H1 (cell line): Measurements from ENCODE around the gene MAP2K7. TPM values are rescaled to one million over a fixed set of nuclear protein-coding genes. Genes with fewer than 3 reads are reported as not detected.
A peak's percentile ranks its signal among the peaks of the same experiment; 100 is the strongest.
"Not testable (repeated sequence)": the region's sequence is repeated elsewhere in the genome, so short reads cannot be mapped to it uniquely, and the experiment has no call there.

Experiments used
- CTCF ChIA-PET: fragments of 300-600 bp; sonication (Branson Sonifier 250); formaldehyde crosslinking; loops from one replicate; lab custom pipeline; 2021; ENCODE audit not compliant: partially characterized antibody; lab: Charles Lee
- POLR2A ChIA-PET: fragments of 300-600 bp; sonication (Branson Sonifier 250); formaldehyde crosslinking; loops from one replicate; lab custom pipeline; 2021; ENCODE audit warnings: inconsistent platforms; ENCODE audit not compliant: partially characterized antibody; lab: Charles Lee
- DNase-seq, 2 experiments: peaks; one replicate each; pipeline versions ENCODE4 v3.0.0 to v3.0.0-alpha.2; 2010 to 2022; ENCODE audit warnings: low spot score in 2 of 2, low read depth in 1 of 2, mixed read lengths in 1 of 2
- FAIRE-seq: peaks from 2 replicates; lab custom pipeline; 2011; peaks lifted over from hg19 to GRCh38; lab: Jason Lieb, UNC
- H2AFZ ChIP-seq: 2 replicates; pipeline ENCODE4 v1.8.1; 2012; ENCODE audit warnings: low read length, inconsistent platforms
- H2AK5ac ChIP-seq: 2 replicates; pipeline ENCODE4 v1.6.1; 2013; ENCODE audit warnings: low read depth, low read length
- H2BK120ac ChIP-seq: replicated peaks from 2 replicates; pipeline ENCODE3; 2013; ENCODE audit warnings: low read depth, low read length, inconsistent platforms
- H2BK12ac ChIP-seq: 2 replicates; pipeline ENCODE4 v1.6.1; 2013; ENCODE audit warnings: low read depth, low read length
- H2BK15ac ChIP-seq: 2 replicates; pipeline ENCODE4 v1.6.1; 2013; ENCODE audit warnings: low read length
- H2BK20ac ChIP-seq: 2 replicates; pipeline ENCODE4 v1.6.1; 2013; ENCODE audit warnings: low read length
- H2BK5ac ChIP-seq: 2 replicates; pipeline ENCODE4 v1.6.1; 2013; ENCODE audit warnings: low read depth, low read length
- H3K14ac ChIP-seq: 2 replicates; pipeline ENCODE4 v1.6.1; 2013; ENCODE audit warnings: inconsistent platforms; ENCODE audit not compliant: insufficient read length
- H3K18ac ChIP-seq: 2 replicates; pipeline ENCODE4 v1.6.1; 2013; ENCODE audit warnings: low read length; ENCODE audit errors: extremely low read depth
- H3K23ac ChIP-seq: 2 replicates; pipeline ENCODE4 v1.6.1; 2013; ENCODE audit warnings: inconsistent platforms; ENCODE audit not compliant: insufficient read length
- H3K23me2 ChIP-seq: 2 replicates; pipeline ENCODE4 v1.6.1; 2013; ENCODE audit warnings: low read depth, low read length
- H3K27ac ChIP-seq: 2 replicates; pipeline ENCODE4 v1.6.1; 2011; ENCODE audit warnings: low read depth, low read length, inconsistent platforms
- H3K27me3 ChIP-seq, 4 experiments: replicated peaks in 1 of 4; 1 replicate in 1 of 4; 2 replicates in 3 of 4; pipeline versions ENCODE4 v1.6.1 to v1.8.1; 2011 to 2013; ENCODE audit warnings: low read length in 3 of 4, mild to moderate bottlenecking in 3 of 4, inconsistent platforms in 2 of 4, mixed read lengths in 2 of 4, moderate library complexity in 1 of 4; ENCODE audit not compliant: control insufficient read depth in 3 of 4, insufficient read depth in 3 of 4; ENCODE audit errors: extremely low read depth in 1 of 4
- H3K36me3 ChIP-seq, 4 experiments: 2 replicates each; pipeline versions ENCODE4 v1.6.1 to v1.8.1; 2011 to 2013; ENCODE audit warnings: mild to moderate bottlenecking in 4 of 4, low read length in 3 of 4, moderate library complexity in 2 of 4, control low read depth in 1 of 4, inconsistent platforms in 1 of 4; ENCODE audit not compliant: insufficient read depth in 4 of 4, control insufficient read depth in 2 of 4
- H3K4ac ChIP-seq: replicated peaks from 2 replicates; pipeline ENCODE3; 2013; ENCODE audit warnings: low read length, low read depth, mixed read lengths, inconsistent platforms; ENCODE audit not compliant: insufficient read length
- H3K4me1 ChIP-seq, 4 experiments: replicated peaks in 1 of 4; 1 replicate in 1 of 4; 2 replicates in 3 of 4; pipeline versions ENCODE4 v1.6.1 to v1.8.1; 2011 to 2013; ENCODE audit warnings: low read length in 3 of 4, inconsistent platforms in 2 of 4, mixed read lengths in 1 of 4; ENCODE audit not compliant: insufficient read depth in 4 of 4, control insufficient read depth in 3 of 4
- H3K4me2 ChIP-seq, 2 experiments: 2 replicates each; pipeline versions ENCODE4 v1.6.1 to v1.8.1; 2011 to 2013; ENCODE audit warnings: low read depth in 2 of 2, low read length in 2 of 2, control low read depth in 1 of 2, inconsistent platforms in 1 of 2, mild to moderate bottlenecking in 1 of 2; ENCODE audit not compliant: insufficient read depth in 1 of 2
- H3K4me3 ChIP-seq, 4 experiments: fragments of 200-600, 300-600 bp in 1 of 4; sonication (generic), shearing (Covaris generic), sonication (Bioruptor Twin) in 1 of 4; 2 replicates each; pipeline versions ENCODE4 v1.5.1 to v1.8.1; 2011 to 2016; ENCODE audit warnings: low read length in 4 of 4, low read depth in 3 of 4, control low read depth in 2 of 4, inconsistent platforms in 2 of 4, mild to moderate bottlenecking in 2 of 4, mixed read lengths in 1 of 4, moderate library complexity in 1 of 4; ENCODE audit not compliant: insufficient read depth in 2 of 4; ENCODE audit errors: extremely low read depth in 1 of 4
- H3K56ac ChIP-seq: replicated peaks from 2 replicates; pipeline ENCODE3; 2013; ENCODE audit warnings: low read depth, mild to moderate bottlenecking, mixed read lengths, low read length, inconsistent platforms; ENCODE audit not compliant: insufficient read length
- H3K79me1 ChIP-seq: 2 replicates; pipeline ENCODE4 v1.6.1; 2013; ENCODE audit warnings: low read depth, low read length, control low read depth
- H3K79me2 ChIP-seq, 2 experiments: 2 replicates each; pipeline versions ENCODE4 v1.6.1 to v1.8.1; 2012 to 2013; ENCODE audit warnings: low read length in 2 of 2, mild to moderate bottlenecking in 2 of 2, inconsistent platforms in 1 of 2; ENCODE audit not compliant: insufficient read depth in 2 of 2, control insufficient read depth in 1 of 2
- H3K9ac ChIP-seq, 4 experiments: replicated peaks in 1 of 4; 1 replicate in 1 of 4; 2 replicates in 3 of 4; pipeline versions ENCODE4 v1.6.1 to v1.8.1; 2011 to 2013; ENCODE audit warnings: low read depth in 3 of 4, low read length in 3 of 4, control low read depth in 2 of 4, mild to moderate bottlenecking in 2 of 4, moderate library complexity in 2 of 4, inconsistent platforms in 1 of 4; ENCODE audit errors: extremely low read depth in 1 of 4
- H3K9me3 ChIP-seq, 2 experiments: 2 replicates each; pipeline versions ENCODE4 v1.6.1 to v1.8.1; 2012 to 2013; ENCODE audit warnings: mild to moderate bottlenecking in 2 of 2, moderate library complexity in 2 of 2, control low read depth in 1 of 2, inconsistent platforms in 1 of 2, low read depth in 1 of 2, low read length in 1 of 2, mixed read lengths in 1 of 2; ENCODE audit not compliant: insufficient read depth in 2 of 2
- H4K20me1 ChIP-seq, 2 experiments: replicated peaks in 1 of 2; 2 replicates each; pipeline versions ENCODE3 to v1.8.1; 2011 to 2013; ENCODE audit warnings: inconsistent platforms in 2 of 2, low read length in 2 of 2, mild to moderate bottlenecking in 1 of 2; ENCODE audit not compliant: insufficient read depth in 2 of 2, control insufficient read depth in 1 of 2
- H4K5ac ChIP-seq: 2 replicates; pipeline ENCODE4 v1.6.1; 2013; ENCODE audit warnings: low read length, low read depth, mixed read lengths, inconsistent platforms; ENCODE audit not compliant: insufficient read length
- H4K8ac ChIP-seq: 2 replicates; pipeline ENCODE4 v1.8.0; 2013; ENCODE audit warnings: mild to moderate bottlenecking, moderate library complexity, low read length, inconsistent platforms; ENCODE audit not compliant: insufficient read depth; ENCODE audit errors: extremely low read depth
- H4K91ac ChIP-seq: replicated peaks from 2 replicates; pipeline ENCODE3; 2013; ENCODE audit warnings: low read length, mixed read lengths, inconsistent platforms; ENCODE audit not compliant: insufficient read length
- CEBPB ChIP-seq: IDR thresholded peaks from 2 replicates; pipeline ENCODE4 v1.6.1; 2012; ENCODE audit warnings: low read depth, low read length
- JUND ChIP-seq: IDR thresholded peaks from 2 replicates; pipeline ENCODE4 v1.6.1; 2011; ENCODE audit warnings: mild to moderate bottlenecking, improper control_type of control experiment, low read length
- KDM1A ChIP-seq: fragments of 200-600, 300-600 bp; sonication (generic); IDR thresholded peaks from 2 replicates; pipeline ENCODE4 v1.7.1; 2016; ENCODE audit warnings: mild to moderate bottlenecking, low read length, borderline replicate concordance
- KDM4A ChIP-seq: IDR thresholded peaks from one replicate; pipeline ENCODE4 v1.7.1; 2012; ENCODE audit warnings: low read depth, mild to moderate bottlenecking, moderate library complexity, low read length, inconsistent platforms; ENCODE audit not compliant: severe bottlenecking
- MAFK ChIP-seq: IDR thresholded peaks from 2 replicates; pipeline ENCODE4 v1.6.1; 2012; ENCODE audit warnings: low read depth, mild to moderate bottlenecking, improper control_type of control experiment, low read length
- RAD21 ChIP-seq, 2 experiments: IDR thresholded peaks in 1 of 2; conservative IDR thresholded peaks in 1 of 2; 2 replicates each; pipeline ENCODE4 v1.6.1; 2011; ENCODE audit warnings: low read depth in 2 of 2, low read length in 2 of 2, improper control_type of control experiment in 1 of 2, inconsistent platforms in 1 of 2, mild to moderate bottlenecking in 1 of 2, moderate library complexity in 1 of 2
- SIN3A ChIP-seq, 2 experiments: IDR thresholded peaks in 1 of 2; conservative IDR thresholded peaks in 1 of 2; 2 replicates each; pipeline ENCODE4 v1.6.1; 2011 to 2012; ENCODE audit warnings: low read length in 2 of 2, improper control_type of control experiment in 1 of 2, low read depth in 1 of 2, mild to moderate bottlenecking in 1 of 2
- WGBS, 2 experiments: shearing (Covaris generic) in 1 of 2; methylation state at CpG; one replicate each; pipeline versions ENCODE4 v1.1.6 to v1.1.7; 2013 to 2015; ENCODE audit warnings: low lambda C conversion rate in 2 of 2, mixed read lengths in 2 of 2, inconsistent platforms in 1 of 2, low coverage in 1 of 2, missing lambda C conversion rate in 1 of 2; ENCODE audit not compliant: insufficient replicate concordance in 2 of 2, insufficient coverage in 1 of 2, insufficient read length in 1 of 2; ENCODE audit errors: extremely low coverage in 1 of 2, missing lambda C conversion rate in 1 of 2; 5-methylcytosine and 5-hydroxymethylcytosine counted together
- polyA plus RNA-seq, 7 experiments: library from polyadenylated mRNA; depleted of rRNA in 3 of 7; stranded (reverse) in 5 of 7; unstranded in 2 of 7; fragments of >200 nt in 5 of 7; fragments of 200-250 nt in 2 of 7; gene quantifications; 1 replicate in 5 of 7; 2 replicates in 1 of 7; 4 replicates in 1 of 7; pipeline versions ENCODE4 v1.2.1 to v1.2.3, GENCODE V29; 2011 to 2013; ENCODE audit warnings: missing spikeins in 2 of 7, mixed read lengths in 2 of 7
- total RNA-seq: library from RNA; stranded (reverse); fragmentation: NEBNext Ultra II Directional; extraction: Animal tissue kit (Norgen Biotek cat#: 25700); gene quantifications from 2 replicates; pipeline ENCODE4 v1.2.1, GENCODE V29; 2021

The MAP2K7 gene
- total and polyA plus RNA-seq, 2 of the 8 experiments (the other 6 are each of a cell fraction or from before 2014, with no cell fraction given), result 8.9 to 38.3 TPM

- TF ChIP-seq SIN3A (conservative IDR thresholded peaks at IDR 0.05 in 1 of 2, IDR thresholded peaks at IDR 0.05 in 1 of 2; ENCODE audit: low read depth in 1 of 2, low read length in 2 of 2), result no peak
- peak; percentile 50 to 65 for TF ChIP-seq RAD21 (IDR thresholded peaks at IDR 0.05 in 1 of 2, conservative IDR thresholded peaks at IDR 0.05 in 1 of 2; ENCODE audit: low read depth in 2 of 2, low read length in 2 of 2)
- TF ChIP-seq MAFK, result no peak
- no peak for TF ChIP-seq KDM4A
- no peak for TF ChIP-seq KDM1A
- TF ChIP-seq JUND, result no peak
- TF ChIP-seq CEBPB, result no peak
These were observed 25.3 kb downstream of the MAP2K7 start (continued) for GRCh38 chr19:7928741-7929701.

DNA sequence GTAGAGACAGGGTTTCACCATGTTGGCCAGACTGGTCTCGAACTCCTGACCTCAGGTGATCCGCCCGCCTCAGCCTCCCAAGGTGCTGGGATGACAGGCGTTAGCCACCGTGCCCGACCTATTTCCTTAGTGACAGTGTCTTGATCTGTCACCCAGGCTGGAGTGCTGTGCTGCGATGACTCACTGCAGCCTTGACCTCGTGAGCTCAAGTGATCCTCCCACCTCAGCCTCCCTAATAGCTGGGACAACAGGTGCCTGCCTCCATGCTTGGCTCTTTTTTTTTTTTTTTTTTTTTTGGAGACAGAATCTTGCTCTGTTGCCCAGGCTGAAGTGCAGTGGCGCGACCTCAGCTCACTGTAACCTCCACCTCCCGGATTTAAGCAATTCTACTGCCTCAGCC lies 26.4 kb downstream of the MAP2K7 start:
- 82% methylated on average over 11 of the region's 11 CpGs; no CpG with 5 or more reads in 1 of the 2 experiments for WGBS, 2 experiments
- not testable (repeated sequence) for H3K79me2 ChIP-seq, H2BK5ac ChIP-seq, H2BK120ac ChIP-seq, H3K56ac ChIP-seq, H3K18ac ChIP-seq, H3K14ac ChIP-seq, H4K8ac ChIP-seq, H3K4me2 ChIP-seq, H3K9ac ChIP-seq, H3K4ac ChIP-seq, H2AK5ac ChIP-seq, H4K91ac ChIP-seq, H4K5ac ChIP-seq, H3K27me3 ChIP-seq, H3K23me2 ChIP-seq, H2AFZ ChIP-seq, FAIRE-seq, H3K4me1 ChIP-seq, H3K27ac ChIP-seq, DNase-seq, H3K23ac ChIP-seq, H2BK12ac ChIP-seq, H3K4me3 ChIP-seq, H2BK15ac ChIP-seq, H2BK20ac ChIP-seq, H3K79me1 ChIP-seq, H3K9me3 ChIP-seq
- POLR2A ChIA-PET, result interaction anchor here (1.0 to 10.4 kb wide), 10 partner anchors 9 to 76 kb away, joined by 3 to 205 read pairs (median 4); partner anchors contain the start of genes LRRC8E, SNAPC2, TGFBR3L and TIMM44
- H4K20me1 ChIP-seq, result peaks cover 9 to 19% of the 10 kb centered on the region in 2 experiments
- CTCF ChIA-PET, result interaction anchor here (0.6 to 4.1 kb wide), 9 partner anchors 8 to 820 kb away, joined by 3 to 28 read pairs (median 5); partner anchors contain the start of gene TIMM44
- H3K36me3 ChIP-seq, result peaks cover 20 to 47% (median 38%) of the 10 kb centered on the region in 4 experiments
